ENCODE measurements around the gene KDF1.

DNA sequence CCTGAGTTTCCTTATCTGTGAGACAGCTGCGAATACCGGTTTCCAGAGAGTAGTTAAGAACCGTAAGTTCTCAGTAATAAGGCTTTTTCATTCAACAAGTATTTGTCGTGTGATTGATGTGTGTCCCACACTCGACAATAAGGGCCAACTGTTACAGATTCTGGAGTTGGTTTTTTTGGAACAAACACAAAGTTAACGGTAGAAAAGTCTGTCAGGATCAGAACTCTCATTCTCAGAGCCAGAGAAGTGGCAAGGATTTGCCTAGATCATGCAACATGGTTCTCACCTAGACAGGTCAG lies 37.9 kb downstream of the KDF1 start:
- no peak for TF ChIP-seq EZH2 (IDR thresholded peaks at IDR 0.05; ENCODE audit: borderline replicate concordance, low read depth, low read length, severe bottlenecking)
- TF ChIP-seq, protein P1, sequence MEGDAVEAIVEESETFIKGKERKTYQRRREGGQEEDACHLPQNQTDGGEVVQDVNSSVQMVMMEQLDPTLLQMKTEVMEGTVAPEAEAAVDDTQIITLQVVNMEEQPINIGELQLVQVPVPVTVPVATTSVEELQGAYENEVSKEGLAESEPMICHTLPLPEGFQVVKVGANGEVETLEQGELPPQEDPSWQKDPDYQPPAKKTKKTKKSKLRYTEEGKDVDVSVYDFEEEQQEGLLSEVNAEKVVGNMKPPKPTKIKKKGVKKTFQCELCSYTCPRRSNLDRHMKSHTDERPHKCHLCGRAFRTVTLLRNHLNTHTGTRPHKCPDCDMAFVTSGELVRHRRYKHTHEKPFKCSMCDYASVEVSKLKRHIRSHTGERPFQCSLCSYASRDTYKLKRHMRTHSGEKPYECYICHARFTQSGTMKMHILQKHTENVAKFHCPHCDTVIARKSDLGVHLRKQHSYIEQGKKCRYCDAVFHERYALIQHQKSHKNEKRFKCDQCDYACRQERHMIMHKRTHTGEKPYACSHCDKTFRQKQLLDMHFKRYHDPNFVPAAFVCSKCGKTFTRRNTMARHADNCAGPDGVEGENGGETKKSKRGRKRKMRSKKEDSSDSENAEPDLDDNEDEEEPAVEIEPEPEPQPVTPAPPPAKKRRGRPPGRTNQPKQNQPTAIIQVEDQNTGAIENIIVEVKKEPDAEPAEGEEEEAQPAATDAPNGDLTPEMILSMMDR (IDR thresholded peaks at IDR 0.05; ENCODE audit: borderline replicate concordance, extremely low read depth, low read length, poor library complexity, severe bottlenecking): no peak

Data from DND-41 (cell line).